H1 (cell line): ENCODE data around the gene KCNC4. TPM values are rescaled to one million over a fixed set of nuclear protein-coding genes. Genes with fewer than 3 reads are reported as not detected.

Experiments
- CTCF ChIA-PET: fragments of 300-600 bp; sonication (Branson Sonifier 250); formaldehyde crosslinking; loops from one replicate; lab custom pipeline; 2021; ENCODE audit not compliant: partially characterized antibody; lab: Charles Lee
- POLR2A ChIA-PET: fragments of 300-600 bp; sonication (Branson Sonifier 250); formaldehyde crosslinking; loops from one replicate; lab custom pipeline; 2021; ENCODE audit warnings: inconsistent platforms; ENCODE audit not compliant: partially characterized antibody; lab: Charles Lee
- DNase-seq, 2 experiments: peaks; one replicate each; pipeline versions ENCODE4 v3.0.0 to v3.0.0-alpha.2; 2010 to 2022; ENCODE audit warnings: low spot score in 2 of 2, low read depth in 1 of 2, mixed read lengths in 1 of 2
- FAIRE-seq: peaks from 2 replicates; lab custom pipeline; 2011; peaks lifted over from hg19 to GRCh38; lab: Jason Lieb, UNC
- H2AFZ ChIP-seq: 2 replicates; pipeline ENCODE4 v1.8.1; 2012; ENCODE audit warnings: low read length, inconsistent platforms
- H2AK5ac ChIP-seq: 2 replicates; pipeline ENCODE4 v1.6.1; 2013; ENCODE audit warnings: low read depth, low read length
- H2BK120ac ChIP-seq: replicated peaks from 2 replicates; pipeline ENCODE3; 2013; ENCODE audit warnings: low read depth, low read length, inconsistent platforms
- H2BK12ac ChIP-seq: 2 replicates; pipeline ENCODE4 v1.6.1; 2013; ENCODE audit warnings: low read depth, low read length
- H2BK15ac ChIP-seq: 2 replicates; pipeline ENCODE4 v1.6.1; 2013; ENCODE audit warnings: low read length
- H2BK20ac ChIP-seq: 2 replicates; pipeline ENCODE4 v1.6.1; 2013; ENCODE audit warnings: low read length
- H2BK5ac ChIP-seq: 2 replicates; pipeline ENCODE4 v1.6.1; 2013; ENCODE audit warnings: low read depth, low read length
- H3K14ac ChIP-seq: 2 replicates; pipeline ENCODE4 v1.6.1; 2013; ENCODE audit warnings: inconsistent platforms; ENCODE audit not compliant: insufficient read length
- H3K18ac ChIP-seq: 2 replicates; pipeline ENCODE4 v1.6.1; 2013; ENCODE audit warnings: low read length; ENCODE audit errors: extremely low read depth
- H3K23ac ChIP-seq: 2 replicates; pipeline ENCODE4 v1.6.1; 2013; ENCODE audit warnings: inconsistent platforms; ENCODE audit not compliant: insufficient read length
- H3K23me2 ChIP-seq: 2 replicates; pipeline ENCODE4 v1.6.1; 2013; ENCODE audit warnings: low read depth, low read length
- H3K27ac ChIP-seq: 2 replicates; pipeline ENCODE4 v1.6.1; 2011; ENCODE audit warnings: low read depth, low read length, inconsistent platforms
- H3K27me3 ChIP-seq, 4 experiments: replicated peaks in 1 of 4; 1 replicate in 1 of 4; 2 replicates in 3 of 4; pipeline versions ENCODE4 v1.6.1 to v1.8.1; 2011 to 2013; ENCODE audit warnings: low read length in 3 of 4, mild to moderate bottlenecking in 3 of 4, inconsistent platforms in 2 of 4, mixed read lengths in 2 of 4, moderate library complexity in 1 of 4; ENCODE audit not compliant: control insufficient read depth in 3 of 4, insufficient read depth in 3 of 4; ENCODE audit errors: extremely low read depth in 1 of 4
- H3K36me3 ChIP-seq, 4 experiments: 2 replicates each; pipeline versions ENCODE4 v1.6.1 to v1.8.1; 2011 to 2013; ENCODE audit warnings: mild to moderate bottlenecking in 4 of 4, low read length in 3 of 4, moderate library complexity in 2 of 4, control low read depth in 1 of 4, inconsistent platforms in 1 of 4; ENCODE audit not compliant: insufficient read depth in 4 of 4, control insufficient read depth in 2 of 4
- H3K4ac ChIP-seq: replicated peaks from 2 replicates; pipeline ENCODE3; 2013; ENCODE audit warnings: low read length, low read depth, mixed read lengths, inconsistent platforms; ENCODE audit not compliant: insufficient read length
- H3K4me1 ChIP-seq, 4 experiments: replicated peaks in 1 of 4; 1 replicate in 1 of 4; 2 replicates in 3 of 4; pipeline versions ENCODE4 v1.6.1 to v1.8.1; 2011 to 2013; ENCODE audit warnings: low read length in 3 of 4, inconsistent platforms in 2 of 4, mixed read lengths in 1 of 4; ENCODE audit not compliant: insufficient read depth in 4 of 4, control insufficient read depth in 3 of 4
- H3K4me2 ChIP-seq, 2 experiments: 2 replicates each; pipeline versions ENCODE4 v1.6.1 to v1.8.1; 2011 to 2013; ENCODE audit warnings: low read depth in 2 of 2, low read length in 2 of 2, control low read depth in 1 of 2, inconsistent platforms in 1 of 2, mild to moderate bottlenecking in 1 of 2; ENCODE audit not compliant: insufficient read depth in 1 of 2
- H3K4me3 ChIP-seq, 4 experiments: fragments of 200-600, 300-600 bp in 1 of 4; sonication (generic), shearing (Covaris generic), sonication (Bioruptor Twin) in 1 of 4; 2 replicates each; pipeline versions ENCODE4 v1.5.1 to v1.8.1; 2011 to 2016; ENCODE audit warnings: low read length in 4 of 4, low read depth in 3 of 4, control low read depth in 2 of 4, inconsistent platforms in 2 of 4, mild to moderate bottlenecking in 2 of 4, mixed read lengths in 1 of 4, moderate library complexity in 1 of 4; ENCODE audit not compliant: insufficient read depth in 2 of 4; ENCODE audit errors: extremely low read depth in 1 of 4
- H3K56ac ChIP-seq: replicated peaks from 2 replicates; pipeline ENCODE3; 2013; ENCODE audit warnings: low read depth, mild to moderate bottlenecking, mixed read lengths, low read length, inconsistent platforms; ENCODE audit not compliant: insufficient read length
- H3K79me1 ChIP-seq: 2 replicates; pipeline ENCODE4 v1.6.1; 2013; ENCODE audit warnings: low read depth, low read length, control low read depth
- H3K79me2 ChIP-seq, 2 experiments: 2 replicates each; pipeline versions ENCODE4 v1.6.1 to v1.8.1; 2012 to 2013; ENCODE audit warnings: low read length in 2 of 2, mild to moderate bottlenecking in 2 of 2, inconsistent platforms in 1 of 2; ENCODE audit not compliant: insufficient read depth in 2 of 2, control insufficient read depth in 1 of 2
- H3K9ac ChIP-seq, 4 experiments: replicated peaks in 1 of 4; 1 replicate in 1 of 4; 2 replicates in 3 of 4; pipeline versions ENCODE4 v1.6.1 to v1.8.1; 2011 to 2013; ENCODE audit warnings: low read depth in 3 of 4, low read length in 3 of 4, control low read depth in 2 of 4, mild to moderate bottlenecking in 2 of 4, moderate library complexity in 2 of 4, inconsistent platforms in 1 of 4; ENCODE audit errors: extremely low read depth in 1 of 4
- H3K9me3 ChIP-seq, 2 experiments: 2 replicates each; pipeline versions ENCODE4 v1.6.1 to v1.8.1; 2012 to 2013; ENCODE audit warnings: mild to moderate bottlenecking in 2 of 2, moderate library complexity in 2 of 2, control low read depth in 1 of 2, inconsistent platforms in 1 of 2, low read depth in 1 of 2, low read length in 1 of 2, mixed read lengths in 1 of 2; ENCODE audit not compliant: insufficient read depth in 2 of 2
- H4K20me1 ChIP-seq, 2 experiments: replicated peaks in 1 of 2; 2 replicates each; pipeline versions ENCODE3 to v1.8.1; 2011 to 2013; ENCODE audit warnings: inconsistent platforms in 2 of 2, low read length in 2 of 2, mild to moderate bottlenecking in 1 of 2; ENCODE audit not compliant: insufficient read depth in 2 of 2, control insufficient read depth in 1 of 2
- H4K5ac ChIP-seq: 2 replicates; pipeline ENCODE4 v1.6.1; 2013; ENCODE audit warnings: low read length, low read depth, mixed read lengths, inconsistent platforms; ENCODE audit not compliant: insufficient read length
- H4K8ac ChIP-seq: 2 replicates; pipeline ENCODE4 v1.8.0; 2013; ENCODE audit warnings: mild to moderate bottlenecking, moderate library complexity, low read length, inconsistent platforms; ENCODE audit not compliant: insufficient read depth; ENCODE audit errors: extremely low read depth
- H4K91ac ChIP-seq: replicated peaks from 2 replicates; pipeline ENCODE3; 2013; ENCODE audit warnings: low read length, mixed read lengths, inconsistent platforms; ENCODE audit not compliant: insufficient read length
- ATF2 ChIP-seq: IDR thresholded peaks from 2 replicates; pipeline ENCODE4 v1.6.1; 2012; ENCODE audit warnings: low read length, inconsistent platforms
- BACH1 ChIP-seq: IDR thresholded peaks from 2 replicates; pipeline ENCODE4 v1.6.1; 2012; ENCODE audit warnings: low read length, improper control_type of control experiment
- BRCA1 ChIP-seq: IDR thresholded peaks from 2 replicates; pipeline ENCODE4 v1.6.1; 2012; ENCODE audit warnings: low read depth, low read length, improper control_type of control experiment
- EGR1 ChIP-seq: IDR thresholded peaks from 2 replicates; pipeline ENCODE4 v1.6.1; 2011; ENCODE audit warnings: low read depth, low read length, borderline replicate concordance
- EZH2 ChIP-seq: fragments of 200-600 bp; sonication (generic); IDR thresholded peaks from 2 replicates; pipeline ENCODE4 v1.7.1; 2012; ENCODE audit warnings: low read depth, mild to moderate bottlenecking, moderate library complexity, low read length, inconsistent platforms; ENCODE audit not compliant: severe bottlenecking
- KDM4A ChIP-seq: IDR thresholded peaks from one replicate; pipeline ENCODE4 v1.7.1; 2012; ENCODE audit warnings: low read depth, mild to moderate bottlenecking, moderate library complexity, low read length, inconsistent platforms; ENCODE audit not compliant: severe bottlenecking
- SIRT6 ChIP-seq: IDR thresholded peaks from one replicate; pipeline ENCODE4 v1.7.1; 2012; ENCODE audit warnings: low read length, inconsistent platforms
- SIX5 ChIP-seq: IDR thresholded peaks from 2 replicates; pipeline ENCODE4 v1.6.1; 2011; ENCODE audit warnings: mild to moderate bottlenecking, low read depth, low read length
- SP1 ChIP-seq: IDR thresholded peaks from 2 replicates; pipeline ENCODE4 v1.6.1; 2011; ENCODE audit warnings: low read depth, low read length
- SP4 ChIP-seq: IDR thresholded peaks from 2 replicates; pipeline ENCODE4 v1.6.1; 2012; ENCODE audit warnings: low read length, inconsistent platforms
- TBP ChIP-seq: IDR thresholded peaks from 2 replicates; pipeline ENCODE4 v1.6.1; 2011; ENCODE audit warnings: low read depth, low read length, improper control_type of control experiment
- WGBS, 2 experiments: shearing (Covaris generic) in 1 of 2; methylation state at CpG; one replicate each; pipeline versions ENCODE4 v1.1.6 to v1.1.7; 2013 to 2015; ENCODE audit warnings: low lambda C conversion rate in 2 of 2, mixed read lengths in 2 of 2, inconsistent platforms in 1 of 2, low coverage in 1 of 2, missing lambda C conversion rate in 1 of 2; ENCODE audit not compliant: insufficient replicate concordance in 2 of 2, insufficient coverage in 1 of 2, insufficient read length in 1 of 2; ENCODE audit errors: extremely low coverage in 1 of 2, missing lambda C conversion rate in 1 of 2; 5-methylcytosine and 5-hydroxymethylcytosine counted together
- polyA plus RNA-seq, 7 experiments: library from polyadenylated mRNA; depleted of rRNA in 3 of 7; stranded (reverse) in 5 of 7; unstranded in 2 of 7; fragments of >200 nt in 5 of 7; fragments of 200-250 nt in 2 of 7; gene quantifications; 1 replicate in 5 of 7; 2 replicates in 1 of 7; 4 replicates in 1 of 7; pipeline versions ENCODE4 v1.2.1 to v1.2.3, GENCODE V29; 2011 to 2013; ENCODE audit warnings: missing spikeins in 2 of 7, mixed read lengths in 2 of 7
- total RNA-seq: library from RNA; stranded (reverse); fragmentation: NEBNext Ultra II Directional; extraction: Animal tissue kit (Norgen Biotek cat#: 25700); gene quantifications from 2 replicates; pipeline ENCODE4 v1.2.1, GENCODE V29; 2021

KCNC4 gene
- total and polyA plus RNA-seq, 2 of the 8 experiments (the other 6 are each of a cell fraction or from before 2014, with no cell fraction given) = 8.1 to 11.2 TPM

GRCh38 chr1:110165761-110166231, 44.3 kb upstream of the KCNC4 start:
- no peak overlapping the region for H4K91ac ChIP-seq
- H4K8ac ChIP-seq = no peak overlapping the region
- no peak overlapping the region for H3K4ac ChIP-seq
- H3K4me3 ChIP-seq = no peak overlapping the region
- no peaks in the 10 kb centered on the region for H4K20me1 ChIP-seq
- no peaks in the 10 kb centered on the region for H3K79me2 ChIP-seq
- no peaks in the 10 kb centered on the region for H3K9me3 ChIP-seq
- no peaks in the 10 kb centered on the region for H3K23me2 ChIP-seq
- H3K23ac ChIP-seq = no peak overlapping the region
- no peak overlapping the region for H3K56ac ChIP-seq
- no peak overlapping the region for H2BK20ac ChIP-seq
- no peak overlapping the region for H2BK15ac ChIP-seq
- no peak overlapping the region for H2BK5ac ChIP-seq
- H3K36me3 ChIP-seq = no peaks in the 10 kb centered on the region
- no peaks in the 10 kb centered on the region for H3K79me1 ChIP-seq
- DNase-seq = no peak
- H3K14ac ChIP-seq = no peak overlapping the region
- no peak for FAIRE-seq
- no peak overlapping the region for H2AFZ ChIP-seq
- H3K9ac ChIP-seq = no peak overlapping the region
- no peak overlapping the region for H3K18ac ChIP-seq
- no peak overlapping the region for H3K4me2 ChIP-seq
- no peaks in the 10 kb centered on the region; a peak in 1 of 7 replicates for H3K4me1 ChIP-seq
- H3K27me3 ChIP-seq = no peaks in the 10 kb centered on the region
- no peak overlapping the region for H3K27ac ChIP-seq
- H2BK12ac ChIP-seq = no peak overlapping the region
- no peak overlapping the region for H2BK120ac ChIP-seq
- no peak overlapping the region for H4K5ac ChIP-seq
- no peak overlapping the region for H2AK5ac ChIP-seq
- CTCF ChIA-PET = interaction anchor here (0.6 to 2.5 kb wide), 9 partner anchors 9 to 218 kb away, joined by 3 to 14 read pairs (median 5); no protein-coding TSS in a partner anchor
- POLR2A ChIA-PET = interaction anchor here (0.5 to 1.2 kb wide), 2 partner anchors 35 to 346 kb away, joined by 3 read pairs; no protein-coding TSS in a partner anchor
- 84% methylated on average over 6 of the region's 6 CpGs; no CpG with 5 or more reads in 1 of the 2 experiments for WGBS, 2 experiments
- TF ChIP-seq ATF2 (no peak), BACH1 (no peak), BRCA1 (no peak), EZH2 (no peak), TBP (no peak), SP4 (no peak), SP1 (no peak), SIX5 (no peak), KDM4A (no peak), EGR1 (no peak), SIRT6 (no peak)
